Mesenchymal stem cell (in vitro differentiated cells and primary cell): ENCODE data around the gene CARD11.

Source experiments
- DNase-seq: peaks from one replicate; pipeline ENCODE4 v3.0.0-alpha.2; 2013
- H2AFZ ChIP-seq: one replicate; pipeline ENCODE4 v1.6.1; 2013; ENCODE audit warnings: low read depth, mild to moderate bottlenecking, control low read depth, inconsistent platforms, low read length, moderate library complexity
- H2AK5ac ChIP-seq: 2 replicates; pipeline ENCODE4 v1.6.1; 2013; ENCODE audit warnings: low read length, moderate library complexity, mild to moderate bottlenecking, inconsistent platforms; ENCODE audit not compliant: severe bottlenecking
- H2BK120ac ChIP-seq: one replicate; pipeline ENCODE4 v1.6.1; 2013; ENCODE audit warnings: low read depth, mild to moderate bottlenecking, inconsistent platforms, low read length, moderate library complexity
- H2BK12ac ChIP-seq, 2 experiments: one replicate each; pipeline ENCODE4 v1.6.1; 2013; ENCODE audit warnings: inconsistent platforms in 2 of 2, low read length in 2 of 2, mild to moderate bottlenecking in 2 of 2, moderate library complexity in 2 of 2, control low read depth in 1 of 2
- H2BK15ac ChIP-seq: one replicate; pipeline ENCODE4 v1.6.1; 2013; ENCODE audit warnings: mild to moderate bottlenecking, low read depth, inconsistent platforms; ENCODE audit not compliant: poor library complexity, severe bottlenecking
- H2BK5ac ChIP-seq: 2 replicates; pipeline ENCODE4 v1.6.1; 2013; ENCODE audit warnings: low read depth, mild to moderate bottlenecking, low read length, control low read depth, inconsistent platforms; ENCODE audit not compliant: poor library complexity, severe bottlenecking
- H3K14ac ChIP-seq, 2 experiments: one replicate each; pipeline ENCODE4 v1.6.1; 2013; ENCODE audit warnings: inconsistent platforms in 2 of 2, low read length in 2 of 2, control low read depth in 1 of 2, mild to moderate bottlenecking in 1 of 2, moderate library complexity in 1 of 2
- H3K18ac ChIP-seq, 2 experiments: one replicate each; pipeline ENCODE4 v1.6.1; 2013; ENCODE audit warnings: inconsistent platforms in 2 of 2, low read length in 2 of 2, control low read depth in 1 of 2, low read depth in 1 of 2, mild to moderate bottlenecking in 1 of 2
- H3K23ac ChIP-seq, 2 experiments: one replicate each; pipeline ENCODE4 v1.6.1; 2013; ENCODE audit warnings: inconsistent platforms in 2 of 2, low read length in 2 of 2, mild to moderate bottlenecking in 2 of 2, moderate library complexity in 2 of 2, control low read depth in 1 of 2
- H3K27ac ChIP-seq: 2 replicates; pipeline ENCODE4 v1.5.1; 2013; ENCODE audit warnings: mild to moderate bottlenecking, moderate library complexity, low read length, control low read depth, inconsistent platforms; ENCODE audit not compliant: poor library complexity, severe bottlenecking
- H3K27me3 ChIP-seq, 2 experiments: 2 replicates each; pipeline versions ENCODE4 v1.6.1 to v1.7.0; 2013; ENCODE audit warnings: low read length in 2 of 2, mild to moderate bottlenecking in 2 of 2, moderate library complexity in 2 of 2, control low read depth in 1 of 2, inconsistent platforms in 1 of 2; ENCODE audit not compliant: control insufficient read depth in 1 of 2, insufficient read depth in 1 of 2
- H3K36me3 ChIP-seq, 2 experiments: 2 replicates each; pipeline versions ENCODE4 v1.6.1 to v1.7.0; 2013; ENCODE audit warnings: low read length in 2 of 2, control low read depth in 1 of 2, inconsistent platforms in 1 of 2, low read depth in 1 of 2, mild to moderate bottlenecking in 1 of 2; ENCODE audit not compliant: insufficient read depth in 2 of 2, control insufficient read depth in 1 of 2
- H3K4ac ChIP-seq, 2 experiments: one replicate each; pipeline ENCODE4 v1.6.1; 2013; ENCODE audit warnings: inconsistent platforms in 2 of 2, low read length in 2 of 2, mild to moderate bottlenecking in 2 of 2, moderate library complexity in 2 of 2, control low read depth in 1 of 2, low read depth in 1 of 2
- H3K4me1 ChIP-seq: 2 replicates; pipeline ENCODE4 v1.6.1; 2013; ENCODE audit warnings: low read depth, low read length, control low read depth; ENCODE audit not compliant: control insufficient read depth, insufficient read depth
- H3K4me2 ChIP-seq: 2 replicates; pipeline ENCODE4 v1.6.1; 2013; ENCODE audit warnings: low read length, mild to moderate bottlenecking, inconsistent platforms; ENCODE audit not compliant: poor library complexity, severe bottlenecking
- H3K4me3 ChIP-seq, 2 experiments: 2 replicates each; pipeline versions ENCODE4 v1.5.1 to v1.7.0; 2013; ENCODE audit warnings: low read length in 2 of 2, mild to moderate bottlenecking in 2 of 2, control low read depth in 1 of 2, low read depth in 1 of 2; ENCODE audit not compliant: insufficient read depth in 1 of 2
- H3K79me1 ChIP-seq: replicated peaks from 2 replicates; pipeline ENCODE4 v1.6.1; 2013; ENCODE audit warnings: mild to moderate bottlenecking, control low read depth, low read length, inconsistent platforms; ENCODE audit not compliant: poor library complexity, severe bottlenecking
- H3K9ac ChIP-seq: 2 replicates; pipeline ENCODE4 v1.7.0; 2013; ENCODE audit warnings: mild to moderate bottlenecking, low read length, moderate library complexity
- H3K9me3 ChIP-seq: 2 replicates; pipeline ENCODE4 v1.7.0; 2013; ENCODE audit warnings: mild to moderate bottlenecking, low read length; ENCODE audit not compliant: control insufficient read depth
- H4K8ac ChIP-seq: one replicate; pipeline ENCODE4 v1.6.1; 2013; ENCODE audit warnings: inconsistent platforms, mild to moderate bottlenecking, low read length, moderate library complexity
- H4K91ac ChIP-seq: one replicate; pipeline ENCODE4 v1.6.1; 2013; ENCODE audit warnings: mild to moderate bottlenecking, low read length, inconsistent platforms
- WGBS: methylation state at CpG from one replicate; pipeline ENCODE4 v1.1.7; 2013; ENCODE audit warnings: mixed read lengths; 5-methylcytosine and 5-hydroxymethylcytosine counted together

The CARD11 gene

DNA sequence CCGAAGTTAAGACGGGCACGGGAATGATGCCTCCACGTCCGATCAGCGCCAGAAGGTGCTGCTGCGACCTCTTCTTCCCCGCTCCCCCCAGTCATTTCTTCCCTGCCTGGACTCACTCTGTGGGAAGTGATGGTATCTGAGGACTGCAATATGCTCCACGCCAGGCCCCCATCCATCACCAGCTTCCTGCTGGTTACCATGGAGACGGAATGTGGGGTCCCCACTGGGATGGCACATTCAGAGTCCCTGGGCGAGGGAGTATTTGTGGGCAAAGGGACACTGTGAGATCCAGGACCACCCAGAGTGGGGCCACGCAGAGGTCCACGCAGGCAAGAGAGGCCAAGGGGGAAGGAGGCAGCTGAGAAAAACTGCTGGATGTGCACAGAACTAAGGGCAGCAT is 39.7 kb downstream of the CARD11 start:
- H2BK15ac ChIP-seq: no peak overlapping the region

GRCh38 chr7:3002631-3003030 is 41.0 kb downstream of the CARD11 start:
- Histone ChIP-seq H2BK120ac (no peak overlapping the region), H3K23ac (no peak overlapping the region), H3K79me1 (no peaks in the 10 kb centered on the region), H3K27me3 (peaks cover 0 to 2% of the 10 kb centered on the region in 2 experiments), H2BK12ac (no peak overlapping the region), H4K91ac (no peak overlapping the region), H2BK15ac (no peak overlapping the region), H2BK5ac (no peak overlapping the region), H3K4me1 (peaks cover 4% of the 10 kb centered on the region), H3K18ac (no peak overlapping the region), H3K4ac (no peak overlapping the region), H3K4me3 (no peak overlapping the region), H3K36me3 (no peaks in the 10 kb centered on the region), H2AFZ (no peak overlapping the region), H4K8ac (no peak overlapping the region), H3K4me2 (no peak overlapping the region), H3K9me3 (peaks cover 3% of the 10 kb centered on the region), H2AK5ac (no peak overlapping the region), H3K14ac (no peak overlapping the region), H3K9ac (no peak overlapping the region), H3K27ac (no peak overlapping the region)
- no peak for DNase-seq
- WGBS: 94% methylated on average over 6 of the region's 7 CpGs

More for the DNA sequence above, 39.7 kb downstream of the CARD11 start:
- Histone ChIP-seq H3K4me2 (no peak overlapping the region), H3K36me3 (no peaks in the 10 kb centered on the region), H3K4ac (no peak overlapping the region), H3K27ac (no peak overlapping the region), H3K9ac (no peak overlapping the region), H4K91ac (no peak overlapping the region), H3K79me1 (no peaks in the 10 kb centered on the region), H3K4me1 (peaks cover 4% of the 10 kb centered on the region), H3K14ac (no peak overlapping the region), H2AK5ac (no peak overlapping the region), H2AFZ (no peak overlapping the region), H3K4me3 (no peak overlapping the region), H2BK5ac (no peak overlapping the region), H3K9me3 (peaks cover 3% of the 10 kb centered on the region), H4K8ac (no peak overlapping the region), H2BK120ac (no peak overlapping the region), H2BK12ac (no peak overlapping the region), H3K18ac (no peak overlapping the region), H3K27me3 (peaks cover 0 to 2% of the 10 kb centered on the region in 2 experiments), H3K23ac (no peak overlapping the region)
- WGBS: 90% methylated on average over 13 of the region's 13 CpGs
- DNase-seq: no peak

- H3K23ac ChIP-seq: no peak overlapping the region
- no peak overlapping the region for H3K18ac ChIP-seq
- no peak overlapping the region for H3K9ac ChIP-seq
- H3K4me1 ChIP-seq: peaks cover 4% of the 10 kb centered on the region
- no peak overlapping the region for H3K4me2 ChIP-seq
- 90% methylated on average over 8 of the region's 8 CpGs for WGBS
- H2BK12ac ChIP-seq: no peak overlapping the region
- H2AK5ac ChIP-seq: no peak overlapping the region
- H2BK5ac ChIP-seq: no peak overlapping the region
- H3K14ac ChIP-seq: no peak overlapping the region
- H2BK15ac ChIP-seq: no peak overlapping the region
- no peak overlapping the region for H3K4me3 ChIP-seq
- H3K36me3 ChIP-seq: no peaks in the 10 kb centered on the region
- no peak overlapping the region for H4K8ac ChIP-seq
- no peak overlapping the region for H2BK120ac ChIP-seq
- H4K91ac ChIP-seq: no peak overlapping the region
- no peak for DNase-seq
- H3K9me3 ChIP-seq: peaks cover 1% of the 10 kb centered on the region
- no peak overlapping the region for H3K27ac ChIP-seq
- no peaks in the 10 kb centered on the region for H3K27me3 ChIP-seq
- H2AFZ ChIP-seq: no peak overlapping the region
- H3K79me1 ChIP-seq: no peaks in the 10 kb centered on the region
- no peak overlapping the region for H3K4ac ChIP-seq
These were observed 43.1 kb downstream of the CARD11 start for GRCh38 chr7:3000566-3000965.

- Histone ChIP-seq H3K4me1 (peaks cover 1% of the 10 kb centered on the region), H2AFZ (no peak overlapping the region), H2BK5ac (no peak overlapping the region), H3K4me2 (no peak overlapping the region), H4K91ac (no peak overlapping the region), H3K4ac (no peak overlapping the region), H3K79me1 (no peaks in the 10 kb centered on the region), H2BK15ac (no peak overlapping the region), H3K27ac (no peak overlapping the region), H2BK12ac (no peak overlapping the region), H4K8ac (no peak overlapping the region), H3K9ac (no peak overlapping the region), H3K36me3 (no peaks in the 10 kb centered on the region), H3K18ac (no peak overlapping the region), H2AK5ac (no peak overlapping the region), H3K4me3 (no peak overlapping the region), H2BK120ac (no peak overlapping the region), H3K27me3 (no peaks in the 10 kb centered on the region), H3K23ac (no peak overlapping the region), H3K9me3 (peaks cover 2% of the 10 kb centered on the region), H3K14ac (no peak overlapping the region)
- WGBS: 95% methylated on average over 8 of the region's 8 CpGs
- no peak for DNase-seq
These were observed 44.6 kb downstream of the CARD11 start for GRCh38 chr7:2999078-2999500.
